Kasumi-1 (cell line): Measurements from ENCODE around the gene KRTAP10-6.
"Not testable (repeated sequence)": the region's sequence is repeated elsewhere in the genome, so short reads cannot be mapped to it uniquely, and the experiment has no call there.

Experiments
- DNase-seq, 2 experiments: peaks; one replicate each; lab custom pipeline; 2025; lab: John Stamatoyannopoulos, UW

The KRTAP10-6 gene

GRCh38 chr21:44617071-44617501 lies 24.8 kb upstream of the KRTAP10-6 start:
- no peak for DNase-seq

- DNase-seq = no peak
Measured at GRCh38 chr21:44616591-44616926, 24.3 kb upstream of the KRTAP10-6 start.

- DNase-seq = no peak
Measured at GRCh38 chr21:44615911-44616590, 23.7 kb upstream of the KRTAP10-6 start.

- no peak for DNase-seq
Measured at GRCh38 chr21:44615466-44615865, 23.2 kb upstream of the KRTAP10-6 start.

GRCh38 chr21:44614961-44615391 lies 22.7 kb upstream of the KRTAP10-6 start:
- DNase-seq = no peak

- no peak for DNase-seq
Measured at GRCh38 chr21:44614161-44614631, 21.9 kb upstream of the KRTAP10-6 start.

- no peak for DNase-seq
Measured at GRCh38 chr21:44613386-44614155, 21.3 kb upstream of the KRTAP10-6 start.

- no peak for DNase-seq
Measured at GRCh38 chr21:44612669-44613229, 20.4 kb upstream of the KRTAP10-6 start.

GRCh38 chr21:44612029-44612486 lies 19.8 kb upstream of the KRTAP10-6 start, which contains the start of gene KRTAP10-8:
TSS of gene KRTAP10-8 (plus strand) at chr21:44612079. CDS start at chr21:44612101, 22 bp downstream.
- DNase-seq = no peak

- DNase-seq = no peak
Measured at GRCh38 chr21:44611551-44611950, 19.2 kb upstream of the KRTAP10-6 start.

GRCh38 chr21:44610157-44610843 lies 18.0 kb upstream of the KRTAP10-6 start:
- not testable (repeated sequence) for DNase-seq

DNA sequence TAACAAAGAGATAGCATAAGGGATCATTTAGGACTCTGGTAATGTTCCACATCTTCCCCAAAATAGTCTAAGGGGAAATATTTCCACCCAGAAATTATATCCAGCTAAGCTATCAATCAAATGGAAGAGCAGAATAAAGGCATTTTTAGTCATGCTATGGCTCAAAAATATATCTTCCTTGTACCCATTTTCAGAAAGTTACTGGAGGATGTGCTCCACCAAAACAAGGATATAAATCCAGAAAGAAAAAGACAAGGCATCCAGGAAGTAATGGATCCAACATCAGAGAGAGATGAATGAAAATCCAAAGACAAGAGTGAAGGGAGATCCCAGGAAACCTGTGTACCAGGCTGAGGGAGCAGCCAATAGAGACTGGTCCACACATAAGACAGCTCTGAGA lies 16.9 kb upstream of the KRTAP10-6 start:
- DNase-seq = no peak

DNA sequence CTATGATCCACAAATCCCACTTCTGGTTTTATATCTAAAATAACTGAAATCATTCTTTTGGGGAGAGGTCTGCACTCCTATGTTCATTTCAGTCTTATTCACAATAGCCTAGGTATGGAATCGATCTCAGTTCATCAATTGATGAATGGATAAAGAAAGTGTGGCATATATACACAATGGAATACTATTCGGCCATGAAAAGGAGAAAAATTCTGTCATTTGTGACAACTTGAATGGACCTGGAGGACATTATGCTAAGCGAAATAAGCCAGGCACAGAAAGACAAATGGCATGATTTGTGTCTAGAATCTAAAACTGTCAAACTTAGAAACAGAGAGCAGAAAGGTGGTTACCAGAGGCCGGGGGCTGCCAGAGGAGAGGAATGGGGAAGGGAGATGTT lies 14.2 kb upstream of the KRTAP10-6 start:
- no peak for DNase-seq

DNA sequence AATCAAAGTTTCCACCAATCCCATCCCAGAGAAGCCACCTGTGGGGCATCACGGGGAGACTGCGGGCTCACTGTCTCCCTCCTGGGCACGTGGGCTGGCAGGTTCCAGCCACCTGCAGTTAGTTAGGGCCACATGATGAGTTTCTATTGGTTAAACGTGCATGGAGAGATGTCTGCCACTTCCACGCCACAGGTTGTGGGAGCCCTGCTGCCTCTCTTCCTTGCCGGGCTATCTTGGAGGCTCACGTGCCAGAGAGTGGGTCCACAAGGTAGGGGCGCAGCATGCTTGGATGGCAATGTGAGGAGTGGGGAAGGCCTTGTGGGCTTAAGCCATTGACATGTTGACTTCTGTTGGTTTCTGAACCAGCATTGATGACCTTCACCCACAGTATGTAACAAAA lies 11.6 kb upstream of the KRTAP10-6 start:
- no peak for DNase-seq

GRCh38 chr21:44603109-44603875 lies 11.0 kb upstream of the KRTAP10-6 start:
- DNase-seq = no peak

DNA sequence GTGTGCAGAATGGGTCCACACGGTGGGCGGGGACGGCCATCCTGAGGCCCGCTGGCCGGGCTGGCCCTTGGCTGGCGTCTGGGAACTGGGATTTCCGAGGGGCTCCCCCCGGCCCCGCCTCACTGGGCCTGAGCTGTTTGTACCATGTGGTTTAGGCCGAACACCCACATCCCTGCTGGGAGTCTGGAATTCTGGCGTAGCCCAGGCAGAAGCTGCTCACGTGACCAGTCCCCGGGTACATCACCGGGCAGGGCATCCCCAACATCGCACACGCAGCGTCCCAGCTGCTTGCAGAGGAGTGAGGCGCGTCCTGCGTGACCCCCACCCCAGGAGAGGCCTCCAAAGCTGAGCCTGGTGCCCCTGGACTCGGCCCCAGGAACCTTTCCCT lies 10.2 kb upstream of the KRTAP10-6 start:
- no peak for DNase-seq

GRCh38 chr21:44601596-44602462 lies 9.5 kb upstream of the KRTAP10-6 start:
- no peak for DNase-seq

- not testable (repeated sequence) for DNase-seq
Measured at GRCh38 chr21:44601091-44601490, 8.8 kb upstream of the KRTAP10-6 start.

DNA sequence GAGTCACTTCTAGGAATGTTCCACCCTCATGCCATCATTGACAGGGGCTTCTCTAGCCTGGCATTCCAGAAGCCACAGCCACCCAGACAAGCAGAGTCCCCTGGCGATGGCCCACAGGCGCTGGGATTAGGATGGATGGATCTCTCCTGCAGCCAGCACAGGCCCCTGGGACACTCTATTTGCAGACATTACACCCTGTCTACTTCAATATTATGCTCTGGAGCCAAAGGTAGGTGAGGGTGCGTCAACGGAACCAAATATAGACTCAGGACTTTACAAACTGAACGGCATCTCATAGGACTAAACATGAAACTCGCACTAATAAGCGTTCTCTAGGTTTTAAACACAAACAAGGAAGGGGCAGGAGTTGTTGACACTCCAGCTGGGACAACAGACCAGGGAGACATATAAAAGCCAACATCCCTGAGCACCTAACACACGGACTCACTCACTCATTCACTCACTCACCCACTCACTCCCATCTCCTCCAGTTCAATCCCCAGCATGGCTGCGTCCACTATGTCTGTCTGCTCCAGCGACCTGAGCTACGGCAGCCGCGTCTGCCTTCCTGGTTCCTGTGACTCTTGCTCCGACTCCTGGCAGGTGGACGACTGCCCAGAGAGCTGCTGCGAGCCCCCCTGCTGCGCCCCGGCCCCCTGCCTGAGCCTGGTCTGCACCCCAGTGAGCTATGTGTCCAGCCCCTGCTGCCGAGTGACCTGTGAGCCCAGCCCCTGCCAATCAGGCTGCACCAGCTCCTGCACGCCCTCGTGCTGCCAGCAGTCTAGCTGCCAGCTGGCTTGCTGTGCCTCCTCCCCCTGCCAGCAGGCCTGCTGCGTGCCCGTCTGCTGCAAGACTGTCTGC lies 8.0 kb upstream of the KRTAP10-6 start, which contains the start of gene KRTAP10-7:
TSS of gene KRTAP10-7 (plus strand) at position 480 of the 861 bp plus-strand sequence. CDS start at position 505, 25 bp downstream.
- DNase-seq = not testable (repeated sequence)
